Neural progenitor cell (in vitro differentiated cells): ENCODE results near the gene NKAIN2. TPM values are rescaled to one million over a fixed set of nuclear protein-coding genes. Genes with fewer than 3 reads are reported as not detected.

Experiments
- DNase-seq: peaks from one replicate; pipeline ENCODE4 v3.0.0-alpha.2; 2016; ENCODE audit warnings: low spot score
- H2AFZ ChIP-seq: fragments of 200-600 bp; sonication (generic); replicated peaks from 2 replicates; pipeline ENCODE4 v1.6.1; 2016; ENCODE audit warnings: antibody characterized with exemption
- H3F3A ChIP-seq: fragments of 200-600 bp; sonication (generic); 2 replicates; pipeline ENCODE4 v1.6.1; 2016; ENCODE audit warnings: antibody characterized with exemption, low read depth
- H3K27ac ChIP-seq: fragments of 200-600 bp; sonication (generic); 2 replicates; pipeline ENCODE4 v1.5.1; 2016; ENCODE audit warnings: mild to moderate bottlenecking
- H3K27me3 ChIP-seq: fragments of 200-600 bp; sonication (generic); 2 replicates; pipeline ENCODE4 v1.6.1; 2016; ENCODE audit warnings: mild to moderate bottlenecking, moderate library complexity
- H3K36me3 ChIP-seq: fragments of 200-600 bp; sonication (generic); 2 replicates; pipeline ENCODE4 v1.5.1; 2016
- H3K4me1 ChIP-seq: fragments of 200-600 bp; sonication (generic); 2 replicates; pipeline ENCODE4 v1.6.1; 2016; ENCODE audit warnings: mixed run types
- H3K4me2 ChIP-seq: fragments of 200-600 bp; sonication (generic); 2 replicates; pipeline ENCODE4 v1.6.1; 2016
- H3K4me3 ChIP-seq: fragments of 200-600 bp; sonication (generic); 2 replicates; pipeline ENCODE4 v1.5.1; 2016
- H3K79me2 ChIP-seq: fragments of 200-600 bp; sonication (generic); 2 replicates; pipeline ENCODE4 v1.6.1; 2016; ENCODE audit warnings: low read depth
- H3K9ac ChIP-seq: fragments of 200-600 bp; sonication (generic); 2 replicates; pipeline ENCODE4 v1.6.1; 2016
- H3K9me3 ChIP-seq: fragments of 200-600 bp; sonication (generic); 2 replicates; pipeline ENCODE4 v1.5.1; 2016; ENCODE audit warnings: low read depth
- H4K20me1 ChIP-seq: fragments of 200-600 bp; sonication (generic); 2 replicates; pipeline ENCODE4 v1.6.1; 2016; ENCODE audit warnings: low read depth
- H3K27ac Mint-ChIP-seq: 3 replicates; pipeline ENCODE4 v1.8.0; 2021; ENCODE audit warnings: mixed read lengths
- H3K27me3 Mint-ChIP-seq: 2 replicates; pipeline ENCODE4 v1.8.0; 2022; ENCODE audit warnings: low read depth, mild to moderate bottlenecking, inconsistent platforms, moderate library complexity, mixed read lengths; ENCODE audit not compliant: insufficient read depth
- H3K36me3 Mint-ChIP-seq: 3 replicates; pipeline ENCODE4 v1.8.0; 2021; ENCODE audit warnings: mixed read lengths
- H3K4me1 Mint-ChIP-seq: 3 replicates; pipeline ENCODE4 v1.8.0; 2021; ENCODE audit warnings: mixed read lengths
- H3K4me3 Mint-ChIP-seq: 3 replicates; pipeline ENCODE4 v1.8.0; 2021; ENCODE audit warnings: mild to moderate bottlenecking, moderate library complexity, mixed read lengths
- H3K9me3 Mint-ChIP-seq: 3 replicates; pipeline ENCODE4 v1.8.0; 2020; ENCODE audit warnings: mixed read lengths
- CTCF ChIP-seq: fragments of 200-600 bp; sonication (generic); IDR thresholded peaks from 2 replicates; pipeline ENCODE4 v1.5.1; 2017; ENCODE audit warnings: antibody characterized with exemption, mild to moderate bottlenecking
- EZH2 ChIP-seq: fragments of 200-600 bp; sonication (generic); IDR thresholded peaks from 2 replicates; pipeline ENCODE4 v1.6.1; 2017; ENCODE audit warnings: antibody characterized with exemption, mild to moderate bottlenecking, moderate library complexity
- EZH2phosphoT487 ChIP-seq: fragments of 200-600 bp; sonication (generic); IDR thresholded peaks from 2 replicates; pipeline ENCODE4 v1.6.1; 2017; ENCODE audit warnings: antibody characterized with exemption
- total RNA-seq: library from RNA; depleted of rRNA; stranded (reverse); fragments of >200 nt; gene quantifications from 2 replicates; pipeline ENCODE4 v1.2.3, GENCODE V29; 2015; ENCODE audit warnings: low replicate concordance

Gene NKAIN2
- total RNA-seq, 1 donor from 2014 or later = 0.45 TPM

GRCh38 chr6:124792386-124792785, 988.7 kb downstream of the NKAIN2 start:
- H3K4me3 ChIP-seq = no peak overlapping the region
- no peak overlapping the region for H3K27ac Mint-ChIP-seq

GRCh38 chr6:124793398-124793797, 989.7 kb downstream of the NKAIN2 start:
- H3F3A ChIP-seq = no peaks in the 10 kb centered on the region
- H3K4me3 Mint-ChIP-seq = no peak overlapping the region
- H3K9ac ChIP-seq = no peak overlapping the region
- H3K36me3 ChIP-seq = no peaks in the 10 kb centered on the region
- peaks cover 2% of the 10 kb centered on the region for H3K27me3 Mint-ChIP-seq
- no peak for DNase-seq
- H4K20me1 ChIP-seq = no peaks in the 10 kb centered on the region
- H3K79me2 ChIP-seq = no peaks in the 10 kb centered on the region
- no peaks in the 10 kb centered on the region for H3K9me3 ChIP-seq
- no peak overlapping the region for H2AFZ ChIP-seq
- no peak overlapping the region for H3K4me3 ChIP-seq
- H3K4me1 Mint-ChIP-seq = peaks cover 14% of the 10 kb centered on the region
- H3K36me3 Mint-ChIP-seq = no peaks in the 10 kb centered on the region
- no peaks in the 10 kb centered on the region for H3K27me3 ChIP-seq
- H3K27ac ChIP-seq = no peak overlapping the region
- H3K4me1 ChIP-seq = peaks cover 11% of the 10 kb centered on the region
- peaks cover under 1% of the 10 kb centered on the region for H3K9me3 Mint-ChIP-seq
- H3K4me2 ChIP-seq = no peak overlapping the region
- no peak overlapping the region for H3K27ac Mint-ChIP-seq
- TF ChIP-seq EZH2phosphoT487 (no peak), EZH2 (no peak), CTCF (no peak)

More at GRCh38 chr6:124792386-124792785, 988.7 kb downstream of the NKAIN2 start:
- Mint-ChIP-seq H3K4me1 (peaks cover 14% of the 10 kb centered on the region), H3K27me3 (peaks cover 2% of the 10 kb centered on the region), H3K4me3 (no peak overlapping the region), H3K36me3 (no peaks in the 10 kb centered on the region), H3K9me3 (peaks cover 4% of the 10 kb centered on the region)
- no peak overlapping the region for H3K9ac ChIP-seq
- no peaks in the 10 kb centered on the region for H3K9me3 ChIP-seq
- no peak for DNase-seq
- no peak overlapping the region for H2AFZ ChIP-seq
- H3K27ac ChIP-seq = no peak overlapping the region
- no peak overlapping the region for H3K4me2 ChIP-seq
- no peak for TF ChIP-seq EZH2
- no peaks in the 10 kb centered on the region for H3K27me3 ChIP-seq
- no peaks in the 10 kb centered on the region for H3F3A ChIP-seq
- no peaks in the 10 kb centered on the region for H3K79me2 ChIP-seq
- no peaks in the 10 kb centered on the region for H4K20me1 ChIP-seq
- peaks cover 8% of the 10 kb centered on the region for H3K4me1 ChIP-seq
- no peaks in the 10 kb centered on the region for H3K36me3 ChIP-seq

GRCh38 chr6:124795643-124796463, 992.2 kb downstream of the NKAIN2 start:
- no peak overlapping the region for H3K27ac Mint-ChIP-seq
- Histone ChIP-seq H3K4me3 (no peak overlapping the region), H3K9ac (no peak overlapping the region), H3K27ac (no peak overlapping the region), H3K4me1 (peaks cover 18% of the 10 kb centered on the region), H3K4me2 (no peak overlapping the region), H3K36me3 (no peaks in the 10 kb centered on the region), H3K79me2 (no peaks in the 10 kb centered on the region), H3K9me3 (no peaks in the 10 kb centered on the region), H3F3A (no peaks in the 10 kb centered on the region), H2AFZ (no peak overlapping the region), H4K20me1 (no peaks in the 10 kb centered on the region), H3K27me3 (no peaks in the 10 kb centered on the region)
- H3K27me3 Mint-ChIP-seq = peaks cover 2% of the 10 kb centered on the region
- H3K4me3 Mint-ChIP-seq = no peak overlapping the region
- TF ChIP-seq CTCF (peak; percentile 76), EZH2phosphoT487 (no peak)
- H3K9me3 Mint-ChIP-seq = no peaks in the 10 kb centered on the region
- H3K36me3 Mint-ChIP-seq = no peaks in the 10 kb centered on the region
- H3K4me1 Mint-ChIP-seq = peaks cover 21% of the 10 kb centered on the region
- DNase-seq = peak; percentile 73

GRCh38 chr6:124796464-124796970, 992.9 kb downstream of the NKAIN2 start:
- Histone ChIP-seq H3K79me2 (no peaks in the 10 kb centered on the region), H3K4me2 (no peak overlapping the region), H3K4me3 (no peak overlapping the region), H3K4me1 (peaks cover 18% of the 10 kb centered on the region), H3K27ac (no peak overlapping the region), H4K20me1 (no peaks in the 10 kb centered on the region), H2AFZ (no peak overlapping the region), H3K36me3 (no peaks in the 10 kb centered on the region), H3K27me3 (no peaks in the 10 kb centered on the region), H3F3A (no peaks in the 10 kb centered on the region), H3K9ac (no peak overlapping the region), H3K9me3 (no peaks in the 10 kb centered on the region)
- no peak for TF ChIP-seq EZH2
- TF ChIP-seq EZH2phosphoT487 = no peak
- TF ChIP-seq CTCF = no peak
- Mint-ChIP-seq H3K4me1 (peaks cover 18% of the 10 kb centered on the region), H3K4me3 (no peak overlapping the region), H3K9me3 (no peaks in the 10 kb centered on the region), H3K27me3 (peaks cover 2% of the 10 kb centered on the region), H3K36me3 (no peaks in the 10 kb centered on the region), H3K27ac (peak overlapping the region; percentile 27)
- DNase-seq = peak; percentile 28
